ENCODE data around the gene CCDC182.
A peak's percentile ranks its signal among the peaks of the same experiment; 100 is the strongest.

Gene CCDC182

DNA sequence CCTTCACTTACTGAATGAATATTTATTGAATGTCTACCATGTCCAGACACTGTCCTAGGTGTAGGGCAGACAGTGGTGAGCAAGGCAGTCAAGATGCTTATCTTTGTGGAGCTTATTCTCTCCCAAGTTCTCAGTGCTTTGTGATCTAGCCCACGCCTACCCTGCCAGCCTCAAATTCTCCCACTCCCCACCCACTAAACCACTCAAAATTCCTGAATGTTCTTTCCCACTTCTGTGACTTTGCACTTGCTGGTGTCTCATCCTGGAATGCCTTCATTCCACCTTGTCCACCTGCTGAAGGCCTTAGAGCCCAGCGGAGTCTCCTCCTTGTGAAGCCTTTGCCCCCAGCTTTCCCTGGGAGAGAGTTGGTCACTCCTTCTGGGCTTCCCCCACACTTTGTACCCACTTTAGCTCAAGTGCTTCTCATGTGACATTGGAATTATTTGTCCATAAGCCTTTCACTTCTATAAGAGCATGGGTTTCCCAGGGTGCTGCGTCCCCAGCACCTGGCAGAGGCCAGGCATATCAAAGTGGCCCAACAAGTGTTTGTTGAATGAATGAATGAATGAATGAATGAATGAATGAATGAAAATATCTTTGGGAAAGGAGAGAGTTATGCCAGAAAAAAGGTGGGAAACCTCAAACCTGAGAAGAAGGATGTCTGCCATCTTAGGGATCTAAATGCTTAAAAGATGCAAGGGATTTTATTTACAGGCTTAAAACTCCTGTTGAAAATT, 23.0 kb downstream of the CCDC182 start:
- H3K27ac ChIP-seq (ENCODE audit: extremely low read depth, low read depth, low read length) = no peak overlapping the region
- H3K4me3 ChIP-seq (ENCODE audit: low read depth, low read length) = no peak overlapping the region
- H3K9me3 ChIP-seq (ENCODE audit: control insufficient read depth, insufficient read depth, low read depth, low read length) = no peaks in the 10 kb centered on the region
- no peaks in the 10 kb centered on the region for H3K36me3 ChIP-seq (ENCODE audit: control insufficient read depth in 2 of 2, insufficient read depth in 1 of 2, low read length in 2 of 2)
- ChIA-PET CTCF (interaction anchor here (0.7 to 1.3 kb wide), 6 partner anchors 25 to 728 kb away, joined by 3 to 7 read pairs (median 4); no protein-coding TSS in a partner anchor), POLR2A (no interaction called here)
- TF ChIP-seq ZFHX2 (tag by site-specific recombination; conservative IDR thresholded peaks at IDR 0.05) (peak; percentile 81), EGR2 (tag by site-specific recombination; IDR thresholded peaks at IDR 0.05; ENCODE audit: low read depth) (peak; percentile 85)
- TF ChIP-seq, protein P1, sequence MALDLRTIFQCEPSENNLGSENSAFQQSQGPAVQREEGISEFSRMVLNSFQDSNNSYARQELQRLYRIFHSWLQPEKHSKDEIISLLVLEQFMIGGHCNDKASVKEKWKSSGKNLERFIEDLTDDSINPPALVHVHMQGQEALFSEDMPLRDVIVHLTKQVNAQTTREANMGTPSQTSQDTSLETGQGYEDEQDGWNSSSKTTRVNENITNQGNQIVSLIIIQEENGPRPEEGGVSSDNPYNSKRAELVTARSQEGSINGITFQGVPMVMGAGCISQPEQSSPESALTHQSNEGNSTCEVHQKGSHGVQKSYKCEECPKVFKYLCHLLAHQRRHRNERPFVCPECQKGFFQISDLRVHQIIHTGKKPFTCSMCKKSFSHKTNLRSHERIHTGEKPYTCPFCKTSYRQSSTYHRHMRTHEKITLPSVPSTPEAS (tag by site-specific recombination; IDR thresholded peaks at IDR 0.05) = no peak
- no peaks in the 10 kb centered on the region for H3K4me1 ChIP-seq (ENCODE audit: control insufficient read depth, insufficient read depth, low read length)

DNA sequence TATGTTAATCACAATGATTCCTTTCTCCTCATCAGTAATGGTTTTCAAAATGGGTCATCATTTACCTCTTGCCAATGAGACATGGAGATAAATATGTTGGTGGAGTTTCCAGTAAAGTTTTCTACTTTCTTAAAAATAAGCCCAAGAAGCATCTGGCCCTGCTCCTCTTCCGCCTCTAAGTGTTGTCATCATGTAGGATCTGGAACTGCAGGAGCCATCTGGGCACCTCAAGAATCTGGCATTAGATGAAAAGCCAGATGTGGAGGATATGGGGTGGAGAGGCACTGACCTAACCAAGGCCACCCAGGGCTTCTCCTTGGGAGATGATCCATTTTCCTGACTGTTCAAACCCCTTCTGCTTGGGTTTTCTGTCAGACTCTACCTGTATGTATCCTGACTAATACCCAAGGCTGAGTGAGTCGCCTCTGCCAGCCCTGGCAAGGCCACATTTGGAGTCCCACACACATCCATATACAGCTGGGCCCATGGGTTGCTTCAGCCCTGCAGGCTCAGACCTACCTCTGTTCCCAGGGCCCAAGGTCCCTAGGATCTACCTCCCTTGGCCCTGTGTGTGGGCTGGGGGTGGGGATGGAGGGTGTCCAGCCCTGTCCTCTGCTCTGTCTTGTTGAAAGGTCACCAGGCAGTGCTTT, 24.6 kb downstream of the CCDC182 start:
- POLR2A ChIA-PET = no interaction called here
- H3K27ac ChIP-seq (ENCODE audit: extremely low read depth, low read depth, low read length) = no peak overlapping the region
- H3K4me3 ChIP-seq (ENCODE audit: low read depth, low read length) = no peak overlapping the region
- no peaks in the 10 kb centered on the region for H3K4me1 ChIP-seq (ENCODE audit: control insufficient read depth, insufficient read depth, low read length)
- H3K36me3 ChIP-seq (ENCODE audit: control insufficient read depth in 2 of 2, insufficient read depth in 1 of 2, low read length in 2 of 2) = no peaks in the 10 kb centered on the region
- TF ChIP-seq ZNF521 (tag by site-specific recombination; IDR thresholded peaks at IDR 0.05) (no peak), ZNF140 (tag by site-specific recombination; IDR thresholded peaks at IDR 0.05) (no peak), ZNF677 (tag by site-specific recombination; IDR thresholded peaks at IDR 0.05) (no peak), ZSCAN23 (tag by site-specific recombination; IDR thresholded peaks at IDR 0.05) (no peak), ZNF37A (tag by site-specific recombination; IDR thresholded peaks at IDR 0.05) (no peak), OSR2 (tag by site-specific recombination; IDR thresholded peaks at IDR 0.05) (no peak), ZNF660 (tag by site-specific recombination; IDR thresholded peaks at IDR 0.05) (no peak), ZFP69B (tag by site-specific recombination; IDR thresholded peaks at IDR 0.05) (no peak), ZBTB8A (tag by site-specific recombination; IDR thresholded peaks at IDR 0.05) (no peak)
- TF ChIP-seq, protein P2, sequence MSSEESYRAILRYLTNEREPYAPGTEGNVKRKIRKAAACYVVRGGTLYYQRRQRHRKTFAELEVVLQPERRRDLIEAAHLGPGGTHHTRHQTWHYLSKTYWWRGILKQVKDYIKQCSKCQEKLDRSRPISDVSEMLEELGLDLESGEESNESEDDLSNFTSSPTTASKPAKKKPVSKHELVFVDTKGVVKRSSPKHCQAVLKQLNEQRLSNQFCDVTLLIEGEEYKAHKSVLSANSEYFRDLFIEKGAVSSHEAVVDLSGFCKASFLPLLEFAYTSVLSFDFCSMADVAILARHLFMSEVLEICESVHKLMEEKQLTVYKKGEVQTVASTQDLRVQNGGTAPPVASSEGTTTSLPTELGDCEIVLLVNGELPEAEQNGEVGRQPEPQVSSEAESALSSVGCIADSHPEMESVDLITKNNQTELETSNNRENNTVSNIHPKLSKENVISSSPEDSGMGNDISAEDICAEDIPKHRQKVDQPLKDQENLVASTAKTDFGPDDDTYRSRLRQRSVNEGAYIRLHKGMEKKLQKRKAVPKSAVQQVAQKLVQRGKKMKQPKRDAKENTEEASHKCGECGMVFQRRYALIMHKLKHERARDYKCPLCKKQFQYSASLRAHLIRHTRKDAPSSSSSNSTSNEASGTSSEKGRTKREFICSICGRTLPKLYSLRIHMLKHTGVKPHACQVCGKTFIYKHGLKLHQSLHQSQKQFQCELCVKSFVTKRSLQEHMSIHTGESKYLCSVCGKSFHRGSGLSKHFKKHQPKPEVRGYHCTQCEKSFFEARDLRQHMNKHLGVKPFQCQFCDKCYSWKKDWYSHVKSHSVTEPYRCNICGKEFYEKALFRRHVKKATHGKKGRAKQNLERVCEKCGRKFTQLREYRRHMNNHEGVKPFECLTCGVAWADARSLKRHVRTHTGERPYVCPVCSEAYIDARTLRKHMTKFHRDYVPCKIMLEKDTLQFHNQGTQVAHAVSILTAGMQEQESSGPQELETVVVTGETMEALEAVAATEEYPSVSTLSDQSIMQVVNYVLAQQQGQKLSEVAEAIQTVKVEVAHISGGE (tag by site-specific recombination; conservative IDR thresholded peaks at IDR 0.05; ENCODE audit: low read depth) = no peak
- TF ChIP-seq, protein P3, sequence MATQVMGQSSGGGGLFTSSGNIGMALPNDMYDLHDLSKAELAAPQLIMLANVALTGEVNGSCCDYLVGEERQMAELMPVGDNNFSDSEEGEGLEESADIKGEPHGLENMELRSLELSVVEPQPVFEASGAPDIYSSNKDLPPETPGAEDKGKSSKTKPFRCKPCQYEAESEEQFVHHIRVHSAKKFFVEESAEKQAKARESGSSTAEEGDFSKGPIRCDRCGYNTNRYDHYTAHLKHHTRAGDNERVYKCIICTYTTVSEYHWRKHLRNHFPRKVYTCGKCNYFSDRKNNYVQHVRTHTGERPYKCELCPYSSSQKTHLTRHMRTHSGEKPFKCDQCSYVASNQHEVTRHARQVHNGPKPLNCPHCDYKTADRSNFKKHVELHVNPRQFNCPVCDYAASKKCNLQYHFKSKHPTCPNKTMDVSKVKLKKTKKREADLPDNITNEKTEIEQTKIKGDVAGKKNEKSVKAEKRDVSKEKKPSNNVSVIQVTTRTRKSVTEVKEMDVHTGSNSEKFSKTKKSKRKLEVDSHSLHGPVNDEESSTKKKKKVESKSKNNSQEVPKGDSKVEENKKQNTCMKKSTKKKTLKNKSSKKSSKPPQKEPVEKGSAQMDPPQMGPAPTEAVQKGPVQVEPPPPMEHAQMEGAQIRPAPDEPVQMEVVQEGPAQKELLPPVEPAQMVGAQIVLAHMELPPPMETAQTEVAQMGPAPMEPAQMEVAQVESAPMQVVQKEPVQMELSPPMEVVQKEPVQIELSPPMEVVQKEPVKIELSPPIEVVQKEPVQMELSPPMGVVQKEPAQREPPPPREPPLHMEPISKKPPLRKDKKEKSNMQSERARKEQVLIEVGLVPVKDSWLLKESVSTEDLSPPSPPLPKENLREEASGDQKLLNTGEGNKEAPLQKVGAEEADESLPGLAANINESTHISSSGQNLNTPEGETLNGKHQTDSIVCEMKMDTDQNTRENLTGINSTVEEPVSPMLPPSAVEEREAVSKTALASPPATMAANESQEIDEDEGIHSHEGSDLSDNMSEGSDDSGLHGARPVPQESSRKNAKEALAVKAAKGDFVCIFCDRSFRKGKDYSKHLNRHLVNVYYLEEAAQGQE (tag by site-specific recombination; IDR thresholded peaks at IDR 0.05) = no peak
- no peaks in the 10 kb centered on the region for H3K9me3 ChIP-seq (ENCODE audit: control insufficient read depth, insufficient read depth, low read depth, low read length)
- CTCF ChIA-PET = interaction anchor here (1.2 kb wide), 1 partner anchor 63 kb away, joined by 3 read pairs; no protein-coding TSS in a partner anchor
